Stimulated activated CD8-positive, alpha-beta memory T cell treated with anti-CD3 and anti-CD28 coated beads, Interleukin-4, amount 100 ng/mL, for 4 hours (primary cell): Measurements from ENCODE around the gene SDK2.

ENCODE experiments used
- DNase-seq, 2 donors: peaks; one replicate each; pipeline ENCODE4 v3.0.0-alpha.2; 2020; ENCODE audit warnings: low read depth in 2 of 2, low spot score in 1 of 2

Gene SDK2

GRCh38 chr17:73562896-73563295 lies 81.3 kb downstream of the SDK2 start:
- DNase-seq = no peak

- DNase-seq = no peak
Observed at GRCh38 chr17:73561111-73561510, 83.1 kb downstream of the SDK2 start.

- no peak for DNase-seq
Observed at GRCh38 chr17:73560661-73561060, 83.6 kb downstream of the SDK2 start.

- no peak for DNase-seq
Observed at GRCh38 chr17:73559532-73559931, 84.7 kb downstream of the SDK2 start.

- DNase-seq = no peak
Observed at GRCh38 chr17:73555199-73555960, 88.9 kb downstream of the SDK2 start.

- no peak for DNase-seq
Observed at GRCh38 chr17:73554498-73554897, 89.7 kb downstream of the SDK2 start.

GRCh38 chr17:73553311-73553710 lies 90.9 kb downstream of the SDK2 start:
- DNase-seq = no peak

- no peak for DNase-seq
Observed at GRCh38 chr17:73552300-73553048, 91.8 kb downstream of the SDK2 start.

- no peak for DNase-seq
Observed at GRCh38 chr17:73551759-73552158, 92.5 kb downstream of the SDK2 start.

- DNase-seq = no peak
Observed at GRCh38 chr17:73551144-73551543, 93.1 kb downstream of the SDK2 start.

GRCh38 chr17:73550556-73550955 lies 93.7 kb downstream of the SDK2 start:
- DNase-seq = no peak

GRCh38 chr17:73549841-73550430 lies 94.3 kb downstream of the SDK2 start:
- no peak for DNase-seq

GRCh38 chr17:73548620-73549311 lies 95.5 kb downstream of the SDK2 start:
- no peak for DNase-seq

- DNase-seq = no peak
Observed at GRCh38 chr17:73547790-73548189, 96.5 kb downstream of the SDK2 start.

GRCh38 chr17:73546770-73547536 lies 97.3 kb downstream of the SDK2 start:
- DNase-seq = no peak

GRCh38 chr17:73546114-73546513 lies 98.1 kb downstream of the SDK2 start:
- DNase-seq = no peak

- DNase-seq = no peak
Observed at GRCh38 chr17:73545109-73546032, 98.9 kb downstream of the SDK2 start.

- no peak for DNase-seq
Observed at GRCh38 chr17:73544333-73544732, 99.9 kb downstream of the SDK2 start.

- no peak for DNase-seq
Observed at GRCh38 chr17:73542323-73542722, 101.9 kb downstream of the SDK2 start.

GRCh38 chr17:73541561-73541981 lies 102.7 kb downstream of the SDK2 start:
- no peak for DNase-seq
